ENCODE measurements around the gene ABHD17C.

The ABHD17C gene

GRCh38 chr15:80769153-80769828 lies 74.2 kb downstream of the ABHD17C start:
- no peak for DNase-seq

- no peak for DNase-seq
Measured at GRCh38 chr15:80769829-80770705, 75.0 kb downstream of the ABHD17C start.

DNA sequence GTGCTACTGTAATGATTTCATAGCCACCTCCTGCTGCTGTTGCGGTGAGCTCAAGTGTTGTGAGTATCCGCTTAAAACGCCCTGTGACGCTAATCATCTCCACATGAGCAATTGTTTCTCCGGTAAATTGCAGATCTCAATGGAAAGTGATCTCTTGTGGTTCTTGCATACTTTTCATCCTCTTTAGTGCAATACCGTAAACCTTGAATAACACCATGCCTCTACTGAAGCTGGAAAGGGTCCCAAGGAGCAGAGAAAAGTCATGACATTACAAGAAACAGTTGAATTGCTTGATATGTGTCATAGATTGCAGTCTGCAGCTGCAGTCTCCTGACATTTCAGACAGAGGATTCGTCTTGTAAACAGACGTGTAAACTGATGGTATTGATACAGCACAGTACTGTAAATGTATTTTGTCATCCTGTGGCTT lies 78.0 kb downstream of the ABHD17C start:
- DNase-seq = no peak

DNA sequence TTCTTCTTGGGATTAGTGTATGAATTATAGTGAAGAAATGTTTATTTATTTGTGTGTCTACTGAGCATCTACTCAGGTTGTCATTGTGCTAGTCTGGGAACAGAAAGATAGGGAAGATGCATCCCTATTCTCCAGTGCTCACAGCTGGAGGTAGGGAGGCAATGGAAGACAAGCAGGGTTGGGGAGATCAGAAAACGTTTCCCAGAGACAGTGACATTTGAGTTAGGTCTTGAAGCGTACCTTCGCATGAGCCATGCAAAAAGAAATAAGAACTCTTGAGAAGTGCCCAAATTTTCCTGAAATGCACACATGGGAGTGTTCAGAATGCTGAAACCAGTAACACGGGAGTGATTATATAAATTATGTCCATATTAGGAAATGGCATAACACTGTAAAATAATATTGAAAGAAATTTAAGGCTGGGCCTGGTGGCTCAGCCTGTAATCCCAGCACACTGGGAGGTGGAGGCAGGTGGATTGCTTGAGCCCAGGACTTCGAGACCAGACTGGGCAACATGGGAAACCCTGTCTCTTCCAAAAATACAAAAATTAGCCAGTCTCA lies 78.8 kb downstream of the ABHD17C start:
- no peak for DNase-seq

DNA sequence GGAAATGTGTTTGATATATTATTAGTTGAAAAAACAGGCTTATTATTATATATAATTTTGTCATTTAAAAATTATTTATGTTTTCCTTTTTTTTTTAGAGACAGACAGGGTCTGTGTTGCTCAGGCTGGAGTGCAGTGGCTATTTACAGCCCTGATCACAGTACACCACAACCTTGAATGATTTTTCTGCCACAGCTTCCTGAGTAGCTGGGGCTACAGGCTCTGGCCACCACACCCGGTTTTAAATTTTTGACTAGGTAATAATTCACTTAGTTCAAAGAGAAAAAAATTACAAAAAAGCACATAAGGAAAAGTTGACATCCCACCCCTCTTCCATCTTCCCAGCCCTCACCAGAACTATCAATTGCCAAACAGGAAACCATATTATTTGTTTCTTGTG lies 79.4 kb downstream of the ABHD17C start:
- no peak for DNase-seq

DNA sequence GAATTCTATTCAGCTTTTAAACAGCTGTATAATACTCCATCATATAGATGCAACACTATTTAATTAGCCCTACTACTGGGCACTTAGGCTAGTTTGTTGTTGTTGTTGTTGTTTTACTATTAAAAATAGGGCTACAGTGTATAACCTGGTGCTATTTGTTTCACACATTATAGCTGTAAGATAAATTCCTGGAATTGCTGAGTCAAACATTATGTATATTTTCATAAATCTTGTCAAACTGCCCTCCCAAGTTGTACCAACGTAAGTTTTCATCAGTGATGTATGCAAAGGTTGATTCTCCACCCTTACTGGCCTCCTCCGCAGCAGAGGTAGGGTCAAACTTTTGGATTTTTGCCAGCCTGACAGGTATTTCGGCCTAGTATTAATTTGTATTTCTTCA lies 80.2 kb downstream of the ABHD17C start:
- no peak for DNase-seq

- DNase-seq = peak; percentile 69 to 78
Measured at GRCh38 chr15:80776420-80777045, 81.4 kb downstream of the ABHD17C start.

GRCh38 chr15:80777137-80777536 lies 82.0 kb downstream of the ABHD17C start:
- no peak for DNase-seq

- DNase-seq = no peak
Measured at GRCh38 chr15:80777826-80778620, 82.9 kb downstream of the ABHD17C start.

DNA sequence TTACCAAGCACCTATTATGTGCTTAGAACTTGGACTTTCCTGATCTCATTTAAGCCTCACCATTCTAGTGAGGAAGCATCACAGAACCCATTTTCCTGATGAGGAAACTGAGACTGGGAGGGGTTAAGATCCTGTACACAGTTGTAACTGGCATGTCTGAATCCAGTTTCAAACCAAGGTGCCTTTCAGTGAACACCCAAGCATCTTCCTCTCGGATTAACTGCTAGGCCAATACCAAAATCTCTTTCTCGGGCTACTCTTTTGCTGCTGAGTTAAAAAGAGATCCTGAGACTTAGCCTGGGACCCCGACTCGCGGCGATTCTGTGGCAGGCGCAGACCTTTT lies 83.5 kb downstream of the ABHD17C start:
- no peak for DNase-seq

- DNase-seq = peak; percentile 68 to 76
Measured at GRCh38 chr15:80778964-80779657, 84.0 kb downstream of the ABHD17C start, which contains the start of gene CEMIP. TSS of gene CEMIP (plus strand) at chr15:80779370. CDS start at chr15:80873880, 94,510 bp downstream.

DNA sequence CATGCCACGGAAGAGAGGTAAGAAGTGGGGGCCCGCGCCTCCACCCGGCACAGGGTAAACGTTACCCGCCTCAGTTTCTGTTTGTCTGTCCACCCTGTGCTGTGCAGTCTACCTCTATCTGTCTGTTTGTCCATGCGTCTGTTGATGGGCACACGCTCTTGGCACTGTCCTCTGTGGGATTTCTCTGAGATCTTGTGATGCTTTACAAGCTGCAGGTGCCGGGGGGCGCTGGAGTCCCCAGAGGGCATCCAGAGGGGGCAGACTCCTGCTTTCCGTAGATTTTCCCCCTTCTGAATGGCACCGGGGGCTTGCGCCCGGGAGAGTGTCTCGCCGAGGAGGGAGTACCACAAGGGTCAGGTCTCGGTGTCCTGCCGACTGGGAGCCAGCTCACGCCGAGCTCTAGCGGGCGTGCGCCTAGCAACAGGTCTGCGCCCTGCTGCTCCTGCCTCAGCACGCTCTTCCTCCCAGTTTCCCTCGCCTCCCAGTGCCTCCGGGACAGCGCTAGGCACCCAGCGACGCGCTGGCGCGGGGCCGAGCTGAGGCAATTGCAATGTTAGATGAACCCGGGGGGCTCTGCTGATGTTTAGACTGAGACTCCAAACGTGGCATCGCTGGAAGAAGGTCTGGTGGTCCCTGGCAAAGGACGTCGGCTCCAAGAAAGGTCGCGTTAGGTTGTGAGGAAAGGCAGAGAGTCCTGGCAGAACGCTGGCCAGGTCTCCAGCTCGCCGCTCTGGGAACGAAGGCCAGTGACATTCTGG lies 84.7 kb downstream of the ABHD17C start:
- no peak for DNase-seq

DNA sequence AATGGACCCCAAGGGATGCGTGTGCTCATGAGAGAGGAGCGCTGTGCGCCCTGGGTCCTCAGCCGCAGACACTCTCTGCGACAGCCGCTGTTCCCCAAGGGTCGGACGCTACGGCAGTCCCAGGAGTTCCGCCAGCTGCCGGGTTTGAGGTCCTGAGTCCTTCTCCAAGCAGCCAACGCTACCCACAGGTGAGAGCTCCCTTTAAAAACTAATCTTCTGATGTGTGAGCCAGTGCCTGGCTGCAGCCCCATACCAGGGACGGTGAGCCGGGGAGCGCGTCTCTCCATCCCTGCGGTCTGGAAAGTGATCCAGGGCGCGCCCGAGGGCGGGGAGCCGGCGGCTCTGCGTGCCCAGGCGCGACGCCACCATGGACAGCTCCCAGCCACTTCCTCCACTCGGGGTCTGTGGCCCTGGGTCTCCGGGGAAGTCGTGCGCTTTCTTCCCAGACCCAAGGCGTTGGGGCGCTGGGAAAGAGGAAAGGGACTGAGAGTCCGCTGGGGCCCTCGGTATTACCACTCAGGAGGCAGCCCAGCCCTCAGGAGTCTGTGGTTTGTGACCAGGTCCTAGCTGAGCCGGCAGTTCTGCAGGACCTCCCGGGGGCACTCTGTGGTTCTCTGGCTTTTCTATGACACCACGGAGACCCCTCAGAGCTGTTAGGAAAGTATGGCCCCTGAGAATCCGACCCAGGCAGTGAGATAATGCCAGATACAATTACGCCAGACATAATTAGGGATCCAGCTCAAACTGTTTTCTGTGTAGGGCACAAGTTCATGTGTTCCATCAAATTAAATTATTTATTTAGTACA lies 85.5 kb downstream of the ABHD17C start:
- peak; percentile 37 to 45 for DNase-seq

- DNase-seq = no peak
Measured at GRCh38 chr15:80783260-80783659, 88.2 kb downstream of the ABHD17C start.

GRCh38 chr15:80785335-80785734 lies 90.2 kb downstream of the ABHD17C start:
- DNase-seq = no peak

- DNase-seq = no peak
Measured at GRCh38 chr15:80785811-80786354, 90.8 kb downstream of the ABHD17C start.

DNA sequence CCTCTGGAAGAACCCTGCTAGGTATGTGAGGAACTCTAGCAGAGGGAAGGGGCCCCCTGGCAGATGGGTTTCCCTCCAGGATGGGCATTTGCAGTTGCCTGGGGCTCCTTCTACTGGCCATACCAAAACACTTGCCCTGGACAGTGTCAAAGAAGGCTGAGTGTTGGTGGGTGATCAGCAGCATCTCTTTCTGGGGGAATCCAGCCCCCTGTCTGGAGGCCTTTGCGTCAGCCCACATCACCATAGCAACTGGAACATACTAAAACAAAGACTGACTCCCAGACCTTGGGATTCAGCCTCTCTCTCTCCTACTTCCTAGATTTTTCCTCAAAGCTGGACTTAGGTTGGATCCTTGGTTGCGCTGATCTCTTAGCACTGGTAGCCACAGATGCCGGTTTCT lies 92.2 kb downstream of the ABHD17C start:
- no peak for DNase-seq

DNA sequence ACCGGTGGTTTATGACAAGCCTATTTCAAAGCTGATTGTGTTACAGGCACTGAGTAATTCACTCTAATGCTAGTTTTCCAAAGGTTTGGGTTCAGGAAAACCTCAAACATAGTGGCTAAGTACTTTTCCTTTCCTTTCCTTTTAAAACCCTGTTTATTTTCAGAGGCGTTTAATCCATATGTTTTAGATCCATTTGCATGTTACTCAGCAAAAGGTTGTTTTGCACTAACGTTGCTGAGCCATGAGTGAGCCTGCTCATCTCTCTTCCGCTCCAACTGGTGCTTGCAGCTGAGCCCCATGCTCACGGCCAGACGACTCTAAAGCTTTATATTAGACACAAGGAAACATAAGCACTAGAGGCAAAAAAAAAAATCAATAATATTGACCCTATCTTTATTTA lies 93.4 kb downstream of the ABHD17C start:
- DNase-seq = no peak

DNA sequence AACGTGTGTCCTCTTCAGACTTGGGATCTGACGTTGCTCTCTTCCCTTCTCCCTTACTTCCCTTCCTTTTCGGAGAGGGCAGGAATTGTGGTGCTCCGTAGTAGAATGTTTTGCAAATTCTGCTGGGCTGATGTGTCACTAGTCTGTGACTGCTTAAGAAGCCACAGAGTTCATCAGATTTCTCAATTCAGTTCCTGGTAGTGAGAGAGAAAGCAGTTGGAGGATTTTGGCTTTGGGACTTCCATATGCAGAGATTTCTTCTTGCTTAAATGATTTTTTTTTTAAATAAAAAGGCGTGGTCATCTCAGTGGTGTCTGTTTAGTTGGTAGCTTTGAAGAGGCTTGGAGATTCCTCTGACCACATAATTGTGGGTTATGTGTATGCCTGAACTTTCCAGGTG lies 94.2 kb downstream of the ABHD17C start:
- DNase-seq = no peak

DNA sequence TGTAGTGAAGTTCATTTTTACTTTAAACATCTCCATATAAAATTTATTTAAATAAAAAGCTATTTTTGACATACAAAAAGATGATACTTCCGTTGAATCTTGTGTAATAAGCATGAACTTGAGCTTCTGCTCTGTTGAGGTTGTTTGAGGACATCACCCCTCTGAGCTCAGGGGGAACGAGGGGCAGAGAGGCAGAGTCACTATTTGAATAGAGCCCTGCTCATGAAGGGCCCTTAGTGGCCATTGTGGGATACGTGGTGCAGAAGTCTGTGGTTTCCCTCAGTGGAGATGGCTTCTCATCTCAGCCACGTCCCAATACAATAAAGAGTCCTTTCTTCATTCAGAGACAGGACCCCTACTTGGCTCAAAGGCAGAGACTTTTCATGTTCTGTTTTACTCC lies 94.7 kb downstream of the ABHD17C start:
- no peak for DNase-seq
